HG02623 (cell line): ENCODE measurements around the gene PPP2R5B.

ENCODE experiments used
- ATAC-seq: cut with Tn5 transposase; IDR thresholded peaks from one replicate; pipeline ENCODE4 v1.9.1; 2021; ENCODE audit warnings: moderate library complexity; ENCODE audit not compliant: unreplicated experiment

PPP2R5B gene

DNA sequence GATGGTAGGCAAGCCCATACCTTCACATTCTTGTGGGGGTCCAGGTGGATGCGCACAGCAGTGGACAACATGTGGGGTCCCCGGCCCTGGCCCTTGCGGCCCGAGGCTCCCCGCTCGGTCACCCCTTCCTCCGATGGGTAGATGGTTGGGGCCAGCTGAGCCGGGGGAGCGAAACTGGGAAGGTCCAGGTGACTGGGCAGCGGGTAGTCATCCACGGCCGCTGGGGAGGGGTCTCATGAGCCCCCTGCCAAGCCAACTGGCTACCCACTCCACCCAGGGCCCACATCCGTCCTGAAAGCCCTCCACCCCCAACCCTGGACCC lies 18.2 kb upstream of the PPP2R5B start:
- no peak for ATAC-seq

DNA sequence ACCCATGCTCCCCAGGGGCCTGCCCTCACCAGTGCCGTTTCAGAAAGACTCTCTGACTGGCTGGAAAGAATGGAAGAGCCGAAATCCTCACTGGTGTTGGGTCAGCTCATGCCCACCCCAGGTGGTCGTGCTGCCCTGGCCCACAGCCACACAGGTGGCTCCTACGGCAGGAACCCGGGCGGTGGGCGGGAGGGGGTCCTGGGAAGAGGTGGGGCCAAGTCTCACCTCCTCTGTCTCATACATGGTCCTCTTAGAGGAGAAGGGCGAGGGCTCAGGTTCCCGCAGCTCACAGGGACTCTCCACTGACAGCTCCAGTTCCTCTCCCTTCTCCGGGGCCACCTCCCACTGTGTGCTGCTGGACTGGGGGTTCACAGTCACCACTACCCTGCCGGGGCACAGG lies 15.7 kb upstream of the PPP2R5B start:
- ATAC-seq: no peak

- no peak for ATAC-seq
Observed at GRCh38 chr11:64909653-64910343, 14.7 kb upstream of the PPP2R5B start.

- ATAC-seq: no peak
Observed at GRCh38 chr11:64910451-64911093, 13.9 kb upstream of the PPP2R5B start.

DNA sequence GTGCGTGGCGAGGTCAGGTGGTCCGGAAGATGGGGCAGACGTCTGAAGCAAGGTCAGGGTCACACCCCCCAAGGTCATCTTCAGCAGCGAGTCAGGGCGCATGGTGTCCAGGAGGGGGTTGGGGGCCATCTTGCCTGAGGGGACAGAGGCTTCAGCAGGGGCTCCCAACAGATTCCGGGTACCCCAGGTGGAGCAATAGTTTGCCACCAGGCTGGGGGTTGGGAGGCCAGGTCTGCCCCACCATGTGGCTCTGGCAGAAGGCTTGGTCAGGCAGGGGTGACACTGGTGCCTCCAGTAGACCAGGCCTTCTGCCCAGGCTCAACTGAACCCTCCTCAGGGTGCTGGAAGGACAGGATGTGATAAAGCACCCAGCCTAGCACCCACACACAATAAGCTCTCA lies 13.3 kb upstream of the PPP2R5B start:
- no peak for ATAC-seq

DNA sequence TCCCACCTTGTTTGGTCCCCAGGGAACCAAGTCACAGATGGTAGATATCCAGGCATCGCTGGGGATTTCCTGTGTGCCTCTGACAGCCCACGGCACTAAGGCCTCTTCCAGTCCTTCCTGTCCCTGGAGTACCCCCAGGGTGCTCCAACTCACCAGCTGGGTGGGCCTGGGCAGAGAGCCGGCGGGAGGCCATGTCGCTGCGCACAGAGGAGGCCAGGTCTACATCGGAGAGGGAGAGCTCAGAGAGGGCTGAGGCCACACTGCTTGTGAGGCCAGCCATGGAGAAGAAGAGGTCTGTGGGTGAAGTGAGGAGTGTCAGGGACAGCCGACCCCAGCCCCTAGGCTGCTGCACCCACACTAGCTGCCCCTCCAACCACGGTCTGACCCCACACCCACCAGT lies 12.8 kb upstream of the PPP2R5B start:
- no peak for ATAC-seq

GRCh38 chr11:64913171-64913727 lies 11.2 kb upstream of the PPP2R5B start:
- no peak for ATAC-seq

DNA sequence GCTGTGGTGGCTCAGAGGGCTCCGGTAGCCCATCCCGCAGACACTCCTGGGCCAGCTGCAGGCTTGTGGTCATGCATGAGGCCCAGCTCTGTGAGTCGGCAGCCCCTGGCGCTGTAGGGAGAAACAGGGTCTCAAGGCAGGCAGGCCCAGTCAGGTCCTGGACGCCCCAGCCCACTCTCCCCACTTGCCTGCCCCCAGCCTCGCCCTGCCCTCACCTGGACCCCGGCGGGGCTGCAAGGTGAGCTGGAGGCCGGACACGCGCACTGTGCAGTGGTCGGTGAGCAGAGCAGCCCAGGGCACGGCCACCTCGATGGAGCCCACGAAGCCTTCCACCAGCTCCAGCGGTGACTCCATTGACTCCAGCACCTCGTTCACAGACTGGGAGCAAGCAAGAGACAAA lies 10.4 kb upstream of the PPP2R5B start:
- no peak for ATAC-seq

DNA sequence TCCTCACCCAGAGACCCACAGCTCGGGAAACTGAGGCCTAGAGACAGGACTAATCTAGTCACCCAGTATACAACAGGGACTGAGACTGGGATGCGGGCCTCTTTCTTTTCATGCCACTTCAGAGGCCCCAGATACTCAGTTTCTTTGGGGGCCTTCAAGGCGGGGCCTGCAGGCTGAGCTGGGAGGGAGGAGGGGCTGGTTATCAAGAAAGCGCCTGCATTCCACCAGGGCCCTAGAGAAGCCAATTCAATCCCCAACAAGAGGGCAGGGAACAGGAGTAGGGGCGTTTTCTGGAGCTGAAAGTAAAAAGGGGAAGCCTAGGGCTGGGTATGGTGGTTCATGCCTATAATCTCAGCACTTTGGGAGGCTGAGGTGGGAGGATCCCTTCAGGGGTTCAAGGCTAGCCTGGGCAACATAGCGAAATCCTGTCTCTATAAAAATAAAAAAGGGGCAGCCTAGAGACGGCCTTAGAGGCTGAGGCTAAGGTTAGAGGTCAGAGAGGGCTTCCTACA lies 9.1 kb upstream of the PPP2R5B start:
- ATAC-seq: no peak

- ATAC-seq: no peak
Observed at GRCh38 chr11:64916040-64916774, 8.3 kb upstream of the PPP2R5B start.

DNA sequence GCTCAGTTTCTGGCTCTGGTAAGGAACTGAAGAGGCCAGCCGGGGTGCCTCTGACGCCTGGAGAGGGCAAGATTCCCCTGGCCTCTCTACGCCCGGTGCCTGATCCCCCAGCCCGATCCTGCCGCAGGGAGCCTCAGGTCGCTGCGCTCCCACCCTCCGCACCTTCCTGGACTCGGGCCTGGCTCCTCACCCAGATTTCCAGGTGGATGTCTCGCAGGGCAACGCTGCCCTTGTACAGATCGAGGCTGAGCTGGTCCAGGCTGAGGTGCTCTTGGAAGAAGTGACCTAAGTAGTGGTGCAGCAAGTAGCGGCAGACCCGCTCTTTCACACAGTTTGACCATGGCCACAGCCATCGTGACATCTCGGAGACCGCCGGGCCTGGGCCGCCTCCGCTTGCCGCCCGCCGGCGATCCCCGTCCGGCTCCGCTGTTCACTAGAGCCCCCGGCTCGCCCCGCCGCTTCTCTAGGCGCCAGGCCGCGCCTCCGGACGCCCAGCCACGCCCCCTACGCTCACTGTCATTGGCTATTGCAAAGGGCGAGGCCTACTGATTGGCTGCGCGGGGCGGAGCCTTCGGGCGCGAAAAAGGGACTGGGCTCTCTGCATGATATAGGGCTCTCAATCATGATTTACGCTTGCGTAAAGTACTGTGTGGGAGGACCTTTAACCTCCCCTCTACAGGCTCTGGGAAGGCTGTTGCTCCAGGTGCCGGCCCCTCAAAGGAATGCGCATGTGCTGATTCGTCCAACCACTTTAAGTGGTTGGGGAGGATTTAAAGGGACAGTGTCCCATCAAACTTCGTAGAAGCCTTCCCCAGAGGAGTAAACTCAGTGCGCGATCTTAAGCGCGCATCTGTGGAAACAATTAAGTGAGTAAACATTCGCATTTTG lies 7.5 kb upstream of the PPP2R5B start, which contains the start of gene ATG2A:
Gene ATG2A, minus strand, starts transcription at position 435 of the 888 bp plus-strand sequence. Its CDS starts 74 bp downstream, at position 361.
- peak; percentile 92 for ATAC-seq

DNA sequence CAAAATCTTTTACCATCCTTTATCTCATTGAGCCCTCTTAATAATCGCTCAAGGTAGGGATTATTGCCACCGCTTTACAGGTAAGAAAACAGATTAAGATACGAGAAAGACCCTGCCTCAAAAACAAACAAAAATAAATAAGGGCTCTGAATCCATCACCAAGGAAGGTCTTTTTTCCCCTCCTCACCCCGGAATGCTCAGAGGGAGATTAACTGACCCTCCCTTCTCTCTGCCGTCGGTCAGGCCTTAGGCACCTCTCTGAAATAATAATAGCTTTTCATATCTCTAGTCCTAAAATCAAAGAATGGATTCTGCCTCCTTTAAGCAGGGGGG lies 6.9 kb upstream of the PPP2R5B start:
- ATAC-seq: no peak

GRCh38 chr11:64918017-64918416 lies 6.5 kb upstream of the PPP2R5B start:
- ATAC-seq: no peak

- ATAC-seq: no peak
Observed at GRCh38 chr11:64919627-64920026, 4.9 kb upstream of the PPP2R5B start.

GRCh38 chr11:64920124-64920523 lies 4.4 kb upstream of the PPP2R5B start:
- ATAC-seq: no peak

DNA sequence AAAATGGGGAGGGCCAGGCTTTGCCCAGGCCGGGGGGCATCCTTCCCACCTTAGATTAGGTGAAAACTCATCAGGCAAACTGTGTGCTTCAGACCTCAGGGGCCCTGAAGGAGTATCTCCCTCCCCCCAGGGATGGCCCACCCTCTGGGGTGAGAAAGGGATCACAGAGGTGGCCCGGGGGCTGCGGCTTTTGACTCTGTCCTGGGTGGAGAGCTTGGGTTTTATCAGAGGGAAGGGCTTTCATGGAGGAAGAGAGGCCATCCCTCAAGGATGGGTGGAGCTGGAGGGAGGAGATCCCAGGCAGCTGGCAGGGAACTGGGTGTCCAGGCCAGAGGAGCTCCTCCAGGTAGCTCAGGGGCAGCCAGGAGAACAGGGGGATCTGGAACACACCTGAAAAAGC lies 3.1 kb upstream of the PPP2R5B start:
- no peak for ATAC-seq

DNA sequence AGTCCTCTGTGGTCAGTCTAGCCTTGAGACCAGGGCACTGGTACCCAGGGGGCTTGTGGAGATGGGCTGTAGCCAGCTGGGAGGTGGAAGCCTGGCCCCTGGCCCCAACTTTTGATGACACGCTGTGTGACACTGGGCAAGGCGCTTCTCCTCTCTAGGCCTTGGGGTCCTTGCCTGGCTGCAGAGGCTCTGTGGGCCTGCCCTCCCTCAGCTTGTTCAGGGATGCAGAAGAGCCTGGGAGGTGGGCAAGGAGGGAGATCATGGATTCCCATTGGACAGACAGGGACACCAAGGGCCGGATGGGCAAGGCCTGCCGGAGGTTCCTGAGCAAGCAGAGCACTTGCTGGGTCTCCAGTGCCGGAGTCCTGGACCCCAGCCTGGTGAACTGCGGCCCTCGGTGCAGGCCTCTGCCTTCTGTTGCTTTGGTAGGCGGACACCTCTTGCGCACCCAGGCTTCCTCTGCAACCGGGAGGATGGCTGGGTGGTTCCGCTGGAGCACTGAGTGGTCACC lies 1.3 kb upstream of the PPP2R5B start:
- ATAC-seq: no peak

DNA sequence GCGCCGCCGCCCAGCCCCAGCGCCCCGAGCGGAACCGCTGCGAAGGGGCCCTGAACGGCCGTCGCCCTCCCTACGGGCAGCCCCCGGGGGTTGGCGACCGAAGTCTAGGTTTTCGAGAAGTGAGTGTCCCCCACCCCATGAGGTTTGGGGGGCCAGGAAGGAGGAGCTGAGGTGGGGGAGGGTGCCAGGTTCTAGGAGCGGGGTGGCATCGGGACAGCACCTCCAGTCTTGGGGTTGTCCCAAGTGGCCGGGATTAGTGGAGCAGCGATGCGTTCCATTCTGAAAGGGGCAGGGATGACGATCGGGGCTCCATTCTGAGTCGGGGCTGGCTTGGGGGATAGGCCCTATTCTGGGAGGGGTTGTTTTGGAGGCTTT lies 408 bp downstream of the PPP2R5B start:
- ATAC-seq: no peak

DNA sequence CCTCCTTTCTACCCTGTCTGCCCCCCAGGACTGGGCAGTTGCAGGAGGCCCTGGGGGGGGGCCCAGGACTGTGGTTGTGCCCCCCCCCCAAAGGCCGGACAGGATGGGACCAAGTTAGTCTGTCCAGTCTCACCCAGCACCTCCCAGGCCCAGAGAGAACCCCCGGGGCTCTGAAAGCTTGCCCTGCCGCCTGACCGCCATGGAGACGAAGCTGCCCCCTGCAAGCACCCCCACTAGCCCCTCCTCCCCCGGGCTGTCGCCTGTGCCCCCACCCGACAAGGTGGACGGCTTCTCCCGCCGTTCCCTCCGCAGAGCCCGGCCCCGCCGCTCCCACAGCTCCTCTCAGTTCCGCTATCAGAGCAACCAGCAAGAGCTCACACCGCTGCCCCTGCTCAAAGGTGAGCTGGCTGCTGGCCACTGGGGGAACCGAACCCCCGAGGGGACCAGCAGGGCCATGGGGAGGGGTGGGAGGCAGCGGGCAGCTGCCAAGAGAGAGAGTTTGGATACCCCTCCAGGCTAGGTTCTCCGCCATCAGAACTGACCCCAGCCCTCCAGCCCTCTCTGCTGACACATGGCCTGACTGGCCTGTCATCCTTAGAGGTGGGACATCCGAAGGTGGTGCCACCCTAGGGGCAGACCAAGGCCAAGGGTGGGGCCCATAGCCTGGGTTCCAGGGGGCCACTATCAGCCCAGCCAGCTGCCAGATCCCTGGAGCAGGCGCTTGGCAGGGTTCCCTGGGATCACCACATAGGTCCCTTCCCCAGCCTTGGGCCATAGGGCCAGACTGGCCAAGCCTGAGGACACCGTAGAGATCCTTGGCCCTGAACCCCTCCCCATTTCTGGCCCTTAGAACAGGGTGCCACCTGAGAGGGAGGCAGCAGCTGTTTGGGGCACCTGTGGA lies 1.3 kb downstream of the PPP2R5B start:
- ATAC-seq: no peak

GRCh38 chr11:64926689-64927088 lies 2.2 kb downstream of the PPP2R5B start:
- ATAC-seq: no peak
